GM12878 (cell line): ENCODE measurements around the gene BMP15. TPM values are rescaled to one million over a fixed set of nuclear protein-coding genes. Genes with fewer than 3 reads are reported as not detected.

Experiments used
- ATAC-seq: fragments of 200-7000 bp; cut with Tn5 transposase; 3 replicates; pipeline ENCODE4 v1.9.1; 2020; ENCODE audit warnings: mild to moderate bottlenecking, moderate library complexity
- BruUV-seq: library from RNA; stranded (reverse); fragments of 400-500 nt; replicated peaks from 2 replicates; lab custom pipeline; 2021; lab: Mats Ljungman, UMichigan
- CTCF ChIA-PET: fragments of 300-600 bp; sonication (Branson Sonifier 250); formaldehyde crosslinking; extraction: SDS; loops from one replicate; lab custom pipeline; 2021; ENCODE audit warnings: inconsistent platforms; lab: Yijun Ruan, JAX
- POLR2A ChIA-PET: fragments of 350-600 bp; formaldehyde crosslinking; extraction: SDS; loops from one replicate; lab custom pipeline; 2021; ENCODE audit warnings: inconsistent platforms; lab: Charles Lee
- RAD21 ChIA-PET: fragments of 300-600 bp; sonication (Branson Sonifier 250); formaldehyde crosslinking; loops from one replicate; lab custom pipeline; 2023; ENCODE audit warnings: antibody characterized with exemption; ENCODE audit not compliant: unreplicated experiment; lab: Charles Lee
- SMC1A ChIA-PET: fragments of 300-600 bp; sonication (Branson Sonifier 250); formaldehyde crosslinking; loops from one replicate; lab custom pipeline; 2023; ENCODE audit not compliant: unreplicated experiment, uncharacterized antibody; lab: Charles Lee
- DNase-seq: peaks from one replicate; pipeline ENCODE4 v3.0.0-alpha.2; 2011; ENCODE audit warnings: low read depth, low spot score
- FAIRE-seq: peaks from 3 replicates; lab custom pipeline; 2011; peaks lifted over from hg19 to GRCh38; lab: Jason Lieb, UNC
- H2AFZ ChIP-seq: 2 replicates; pipeline ENCODE4 v1.6.0; 2011; ENCODE audit warnings: low read depth, low read length, control low read depth; ENCODE audit not compliant: control insufficient read depth
- H3K27ac ChIP-seq: 2 replicates; pipeline ENCODE4 v1.5.1; 2011; ENCODE audit warnings: control low read depth; ENCODE audit not compliant: control insufficient read depth, insufficient read depth
- H3K27me3 ChIP-seq, 2 experiments: replicated peaks in 1 of 2; 2 replicates each; pipeline versions ENCODE4 v1.6.0 to v1.6.1; 2011; ENCODE audit warnings: low read length in 1 of 2; ENCODE audit not compliant: control insufficient read depth in 2 of 2, insufficient read depth in 2 of 2
- H3K36me3 ChIP-seq, 2 experiments: 2 replicates each; pipeline ENCODE4 v1.5.1; 2011; ENCODE audit warnings: low read length in 1 of 2; ENCODE audit not compliant: control insufficient read depth in 2 of 2, insufficient read depth in 2 of 2
- H3K4me1 ChIP-seq: 2 replicates; pipeline ENCODE4 v1.6.1; 2011; ENCODE audit warnings: mild to moderate bottlenecking, low read length, moderate library complexity, mixed read lengths; ENCODE audit not compliant: control insufficient read depth, insufficient read depth
- H3K4me2 ChIP-seq: 2 replicates; pipeline ENCODE4 v1.6.0; 2011; ENCODE audit warnings: control low read depth; ENCODE audit not compliant: control insufficient read depth, insufficient read depth
- H3K4me3 ChIP-seq: fragments of 200-600 bp; sonication (generic); 2 replicates; pipeline ENCODE4 v1.5.1; 2016
- H3K79me2 ChIP-seq: 2 replicates; pipeline ENCODE4 v1.6.0; 2011; ENCODE audit warnings: low read length; ENCODE audit not compliant: control insufficient read depth, insufficient read depth
- H3K9ac ChIP-seq: 2 replicates; pipeline ENCODE4 v1.8.0; 2011; ENCODE audit warnings: low read length, control low read depth, mixed read lengths; ENCODE audit not compliant: control insufficient read depth, insufficient read depth
- H3K9me3 ChIP-seq: replicated peaks from 3 replicates; pipeline ENCODE4 v1.5.1; 2011; ENCODE audit warnings: mild to moderate bottlenecking, low read length; ENCODE audit not compliant: control insufficient read depth, insufficient read depth
- H4K20me1 ChIP-seq: 2 replicates; pipeline ENCODE4 v1.6.0; 2011; ENCODE audit not compliant: control insufficient read depth, insufficient read depth
- CBX5 ChIP-seq: sonication (generic); IDR thresholded peaks from 2 replicates; pipeline ENCODE4 v1.6.1; 2016; ENCODE audit warnings: low read depth, moderate library complexity, mild to moderate bottlenecking, inconsistent platforms
- CHD1 ChIP-seq: IDR thresholded peaks from 2 replicates; pipeline ENCODE4 v1.6.1; 2012; ENCODE audit warnings: low read depth, low read length, improper control_type of control experiment
- FOXK2 ChIP-seq: fragments of 450-650 bp; IDR thresholded peaks from 2 replicates; pipeline ENCODE4 v1.6.1; 2017; ENCODE audit warnings: mild to moderate bottlenecking, moderate library complexity
- HDAC2 ChIP-seq: fragments of 200-600 bp; sonication (generic); IDR thresholded peaks from 2 replicates; pipeline ENCODE4 v1.6.1; 2017
- HSF1 ChIP-seq: fragments of 150-350 bp; IDR thresholded peaks from 2 replicates; pipeline ENCODE4 v1.6.1; 2014; ENCODE audit warnings: mild to moderate bottlenecking, low read depth, low read length
- JUND ChIP-seq: IDR thresholded peaks from 2 replicates; pipeline ENCODE4 v1.6.1; 2012; ENCODE audit warnings: low read depth, mild to moderate bottlenecking, low read length, improper control_type of control experiment, moderate library complexity
- MTA2 ChIP-seq: fragments of 450-650 bp; IDR thresholded peaks from 2 replicates; pipeline ENCODE4 v1.6.1; 2016; ENCODE audit warnings: low read depth, mild to moderate bottlenecking, moderate library complexity
- RBBP5 ChIP-seq: fragments of 200-600 bp; sonication (generic); conservative IDR thresholded peaks from 2 replicates; pipeline ENCODE4 v1.6.1; 2016
- SMAD5 ChIP-seq: IDR thresholded peaks from 2 replicates; pipeline ENCODE4 v1.6.1; 2016; ENCODE audit warnings: antibody characterized with exemption, low read depth
- SRF ChIP-seq, 2 experiments: IDR thresholded peaks; 2 replicates each; pipeline ENCODE4 v1.6.1; 2011; ENCODE audit warnings: low read depth in 2 of 2, low read length in 2 of 2, mild to moderate bottlenecking in 1 of 2, moderate library complexity in 1 of 2
- ZNF384 ChIP-seq: IDR thresholded peaks from 2 replicates; pipeline ENCODE4 v1.6.1; 2012; ENCODE audit warnings: low read depth, mild to moderate bottlenecking, low read length, improper control_type of control experiment, borderline replicate concordance
- WGBS: methylation state at CpG from one replicate; pipeline ENCODE4 v1.1.6; 2016; ENCODE audit warnings: low lambda C conversion rate; ENCODE audit not compliant: insufficient replicate concordance, insufficient coverage; ENCODE audit errors: missing lambda C conversion rate; 5-methylcytosine and 5-hydroxymethylcytosine counted together
- in situ Hi-C: fragments of 300-500 bp; cut with MboI; formaldehyde crosslinking; loops from 9 replicates; pipeline ENCODE4 v1.14.3; 2018; ENCODE audit warnings: mixed read lengths
- intact Hi-C: fragments of 100-400 bp; cut with micrococcal nuclease; formaldehyde crosslinking; loops from one replicate; pipeline ENCODE4 v1.14.2; 2022; ENCODE audit not compliant: unreplicated experiment
- polyA plus RNA-seq, 11 experiments: library from polyadenylated mRNA; depleted of rRNA in 4 of 11; unstranded in 6 of 11; stranded (reverse) in 5 of 11; fragments of >200 nt; fragmentation: Nextera tagmentation in 4 of 11; fragmentation: Illumina TruSeq in 1 of 11; extraction: Ambion mirVana in 4 of 11; extraction: Trizol in 1 of 11; gene quantifications; 1 replicate in 1 of 11; 2 replicates in 10 of 11; pipeline versions ENCODE4 v1.2.1 to v1.2.3, GENCODE V29; 2011 to 2016; ENCODE audit warnings: inconsistent platforms in 2 of 11, missing spikeins in 2 of 11, low read depth in 1 of 11
- total RNA-seq, 4 experiments: library from RNA; depleted of rRNA in 3 of 4; stranded (reverse); fragments of >200 nt in 3 of 4; fragmentation: Illumina TruSeq in 1 of 4; extraction: Trizol in 1 of 4; gene quantifications; 2 replicates each; pipeline versions ENCODE4 v1.2.1 to v1.2.3, GENCODE V29; 2013 to 2021
- TF ChIP-seq, protein P1 (sequence below): fragments of 450-650 bp; IDR thresholded peaks from 2 replicates; pipeline ENCODE4 v1.6.1; 2016; ENCODE audit warnings: mild to moderate bottlenecking
- TF ChIP-seq, protein P2 (sequence below): IDR thresholded peaks from 2 replicates; pipeline ENCODE4 v1.6.1; 2011; ENCODE audit warnings: low read depth, mild to moderate bottlenecking, low read length, moderate library complexity, borderline replicate concordance; ENCODE audit errors: extremely low read depth
- TF ChIP-seq, protein P3 (sequence below): fragments of 450-650 bp; formaldehyde crosslinking; IDR thresholded peaks from 2 replicates; pipeline ENCODE4 v1.5.0; 2022; ENCODE audit warnings: mild to moderate bottlenecking, missing genetic modification characterization

BMP15 gene
- total and polyA plus RNA-seq, 10 of the 15 experiments (the other 5 are each of a cell fraction or from before 2014, with no cell fraction given): not detected

DNA sequence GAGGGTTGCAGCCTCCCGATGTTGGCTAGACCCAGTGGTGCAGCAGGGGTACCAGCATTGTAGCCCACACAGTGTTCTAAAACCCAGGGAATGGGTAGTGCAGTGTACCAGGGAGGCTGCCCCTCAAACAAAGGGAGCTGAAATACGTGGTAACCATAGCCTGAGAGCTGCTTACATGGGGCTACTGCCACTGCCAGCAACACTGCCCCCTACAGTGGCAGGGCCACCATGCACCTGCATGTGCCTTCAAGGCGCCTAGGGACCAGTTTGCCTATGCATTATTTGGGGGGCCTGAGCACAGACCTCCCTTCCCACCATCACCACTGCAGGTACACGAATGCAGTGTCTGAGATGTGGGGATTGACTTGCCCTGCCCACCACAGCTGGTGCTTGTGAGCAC is 21.0 kb upstream of the BMP15 start (continued):
- TF ChIP-seq HSF1 (no peak), RBBP5 (no peak), MTA2 (no peak), CHD1 (no peak), FOXK2 (no peak), JUND (no peak), ZNF384 (no peak)
- TF ChIP-seq, protein P1, sequence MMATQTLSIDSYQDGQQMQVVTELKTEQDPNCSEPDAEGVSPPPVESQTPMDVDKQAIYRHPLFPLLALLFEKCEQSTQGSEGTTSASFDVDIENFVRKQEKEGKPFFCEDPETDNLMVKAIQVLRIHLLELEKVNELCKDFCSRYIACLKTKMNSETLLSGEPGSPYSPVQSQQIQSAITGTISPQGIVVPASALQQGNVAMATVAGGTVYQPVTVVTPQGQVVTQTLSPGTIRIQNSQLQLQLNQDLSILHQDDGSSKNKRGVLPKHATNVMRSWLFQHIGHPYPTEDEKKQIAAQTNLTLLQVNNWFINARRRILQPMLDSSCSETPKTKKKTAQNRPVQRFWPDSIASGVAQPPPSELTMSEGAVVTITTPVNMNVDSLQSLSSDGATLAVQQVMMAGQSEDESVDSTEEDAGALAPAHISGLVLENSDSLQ: no peak
- TF ChIP-seq, all 136 proteins: peak for 0

- BruUV-seq: no TSS peak
- CTCF ChIA-PET: no interaction called here
- no peaks in the 10 kb centered on the region for H3K27me3 ChIP-seq
- 46% methylated on average over 3 of the region's 3 CpGs for WGBS
- no peak for DNase-seq
- POLR2A ChIA-PET: no interaction called here
- no peaks in the 10 kb centered on the region for H3K79me2 ChIP-seq
- RAD21 ChIA-PET: no interaction called here
- no peak overlapping the region for H3K4me3 ChIP-seq
- no peaks in the 10 kb centered on the region for H3K4me1 ChIP-seq
- SMC1A ChIA-PET: interaction anchor here (1.2 kb wide), 1 partner anchor 11 kb away, joined by 5 read pairs; no protein-coding TSS in a partner anchor
- no peak for FAIRE-seq
- no peaks in the 10 kb centered on the region for H4K20me1 ChIP-seq
- in situ Hi-C loops: no loop called here
- no peaks in the 10 kb centered on the region; the same call in 2 of the 3 replicates for H3K9me3 ChIP-seq
- ATAC-seq: no peak
- no peak overlapping the region for H2AFZ ChIP-seq
- intact Hi-C loops: no loop called here
- H3K36me3 ChIP-seq: no peaks in the 10 kb centered on the region
- no peak overlapping the region for H3K4me2 ChIP-seq
- no peak overlapping the region for H3K9ac ChIP-seq
- no peak overlapping the region for H3K27ac ChIP-seq
- TF ChIP-seq, protein P2, sequence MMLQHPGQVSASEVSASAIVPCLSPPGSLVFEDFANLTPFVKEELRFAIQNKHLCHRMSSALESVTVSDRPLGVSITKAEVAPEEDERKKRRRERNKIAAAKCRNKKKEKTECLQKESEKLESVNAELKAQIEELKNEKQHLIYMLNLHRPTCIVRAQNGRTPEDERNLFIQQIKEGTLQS: no peak
- TF ChIP-seq SRF (IDR thresholded peaks at IDR 0.05; ENCODE audit: low read depth in 2 of 2, low read length in 2 of 2) (no peak), CBX5 (no peak), SMAD5 (no peak), HDAC2 (no peak)
- TF ChIP-seq, protein P3, sequence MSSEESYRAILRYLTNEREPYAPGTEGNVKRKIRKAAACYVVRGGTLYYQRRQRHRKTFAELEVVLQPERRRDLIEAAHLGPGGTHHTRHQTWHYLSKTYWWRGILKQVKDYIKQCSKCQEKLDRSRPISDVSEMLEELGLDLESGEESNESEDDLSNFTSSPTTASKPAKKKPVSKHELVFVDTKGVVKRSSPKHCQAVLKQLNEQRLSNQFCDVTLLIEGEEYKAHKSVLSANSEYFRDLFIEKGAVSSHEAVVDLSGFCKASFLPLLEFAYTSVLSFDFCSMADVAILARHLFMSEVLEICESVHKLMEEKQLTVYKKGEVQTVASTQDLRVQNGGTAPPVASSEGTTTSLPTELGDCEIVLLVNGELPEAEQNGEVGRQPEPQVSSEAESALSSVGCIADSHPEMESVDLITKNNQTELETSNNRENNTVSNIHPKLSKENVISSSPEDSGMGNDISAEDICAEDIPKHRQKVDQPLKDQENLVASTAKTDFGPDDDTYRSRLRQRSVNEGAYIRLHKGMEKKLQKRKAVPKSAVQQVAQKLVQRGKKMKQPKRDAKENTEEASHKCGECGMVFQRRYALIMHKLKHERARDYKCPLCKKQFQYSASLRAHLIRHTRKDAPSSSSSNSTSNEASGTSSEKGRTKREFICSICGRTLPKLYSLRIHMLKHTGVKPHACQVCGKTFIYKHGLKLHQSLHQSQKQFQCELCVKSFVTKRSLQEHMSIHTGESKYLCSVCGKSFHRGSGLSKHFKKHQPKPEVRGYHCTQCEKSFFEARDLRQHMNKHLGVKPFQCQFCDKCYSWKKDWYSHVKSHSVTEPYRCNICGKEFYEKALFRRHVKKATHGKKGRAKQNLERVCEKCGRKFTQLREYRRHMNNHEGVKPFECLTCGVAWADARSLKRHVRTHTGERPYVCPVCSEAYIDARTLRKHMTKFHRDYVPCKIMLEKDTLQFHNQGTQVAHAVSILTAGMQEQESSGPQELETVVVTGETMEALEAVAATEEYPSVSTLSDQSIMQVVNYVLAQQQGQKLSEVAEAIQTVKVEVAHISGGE (CRISPR knock-in tag): no peak
Observed at GRCh38 chrX:50893047-50893446, 17.5 kb upstream of the BMP15 start.
